ENCODE results near the gene SPIRE1.
"Not testable (repeated sequence)": the region's sequence is repeated elsewhere in the genome, so short reads cannot be mapped to it uniquely, and the experiment has no call there.

The SPIRE1 gene

GRCh38 chr18:12637393-12637792 lies 20.5 kb downstream of the SPIRE1 start:
- no peak overlapping the region for H3K27ac ChIP-seq
- TF ChIP-seq, protein P1, sequence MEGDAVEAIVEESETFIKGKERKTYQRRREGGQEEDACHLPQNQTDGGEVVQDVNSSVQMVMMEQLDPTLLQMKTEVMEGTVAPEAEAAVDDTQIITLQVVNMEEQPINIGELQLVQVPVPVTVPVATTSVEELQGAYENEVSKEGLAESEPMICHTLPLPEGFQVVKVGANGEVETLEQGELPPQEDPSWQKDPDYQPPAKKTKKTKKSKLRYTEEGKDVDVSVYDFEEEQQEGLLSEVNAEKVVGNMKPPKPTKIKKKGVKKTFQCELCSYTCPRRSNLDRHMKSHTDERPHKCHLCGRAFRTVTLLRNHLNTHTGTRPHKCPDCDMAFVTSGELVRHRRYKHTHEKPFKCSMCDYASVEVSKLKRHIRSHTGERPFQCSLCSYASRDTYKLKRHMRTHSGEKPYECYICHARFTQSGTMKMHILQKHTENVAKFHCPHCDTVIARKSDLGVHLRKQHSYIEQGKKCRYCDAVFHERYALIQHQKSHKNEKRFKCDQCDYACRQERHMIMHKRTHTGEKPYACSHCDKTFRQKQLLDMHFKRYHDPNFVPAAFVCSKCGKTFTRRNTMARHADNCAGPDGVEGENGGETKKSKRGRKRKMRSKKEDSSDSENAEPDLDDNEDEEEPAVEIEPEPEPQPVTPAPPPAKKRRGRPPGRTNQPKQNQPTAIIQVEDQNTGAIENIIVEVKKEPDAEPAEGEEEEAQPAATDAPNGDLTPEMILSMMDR (conservative IDR thresholded peaks at IDR 0.05), result no peak
- TF ChIP-seq ZFX (IDR thresholded peaks at IDR 0.05), result no peak

DNA sequence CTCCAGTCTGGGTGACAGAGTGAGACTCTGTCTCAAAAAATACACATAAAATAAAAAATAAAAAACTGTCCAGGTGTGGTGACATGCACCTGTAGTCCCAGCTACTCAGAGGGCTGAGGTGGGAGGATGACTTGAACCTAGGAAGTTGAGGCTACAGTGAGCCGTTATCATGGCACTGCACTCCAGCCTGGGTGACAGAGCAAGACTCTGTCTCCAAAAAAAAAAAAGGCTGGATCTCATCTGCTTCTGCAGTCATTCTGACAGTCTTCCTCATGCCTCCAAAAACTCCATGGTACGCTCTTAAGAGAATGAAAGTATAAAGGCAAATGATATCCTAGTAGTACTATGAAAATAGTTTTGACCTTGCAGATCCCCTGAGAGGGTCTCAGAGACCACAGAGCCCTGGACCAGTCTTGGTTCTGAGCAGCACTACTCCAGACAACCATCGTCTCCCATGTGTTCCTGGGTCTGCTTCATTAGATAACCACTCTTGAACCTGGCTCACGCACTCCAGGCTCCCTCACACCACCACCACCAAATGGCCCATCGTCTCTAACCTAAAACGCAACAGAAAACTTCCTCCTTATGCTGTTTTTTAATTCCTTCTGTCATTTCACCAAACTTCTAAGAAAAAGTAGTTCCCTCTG lies 26.0 kb downstream of the SPIRE1 start:
- no peak overlapping the region for H3K27ac ChIP-seq
- TF ChIP-seq ZFX (IDR thresholded peaks at IDR 0.05), result no peak
- TF ChIP-seq, protein P1 (conservative IDR thresholded peaks at IDR 0.05), result no peak

DNA sequence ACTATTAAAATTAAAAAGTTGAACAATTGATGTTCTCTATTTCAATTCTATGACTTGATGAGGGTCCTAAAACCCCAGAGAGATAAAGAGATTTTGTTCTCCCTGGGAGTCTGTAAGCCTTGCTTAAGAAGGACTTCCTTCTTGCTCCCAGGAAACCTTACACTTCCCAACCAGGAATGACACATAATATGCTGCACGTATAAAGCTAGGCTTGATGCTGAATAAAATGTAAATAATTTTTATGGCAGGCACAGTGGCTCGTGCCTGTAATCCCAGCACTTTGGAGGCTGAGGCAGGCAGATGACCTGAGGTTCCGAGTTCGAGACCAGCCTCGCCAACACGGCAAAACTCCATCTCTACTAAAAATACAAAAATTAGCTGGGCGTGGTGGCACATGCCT lies 27.8 kb downstream of the SPIRE1 start:
- H3K27ac ChIP-seq, result no peak overlapping the region
- TF ChIP-seq ZFX (IDR thresholded peaks at IDR 0.05), result no peak
- TF ChIP-seq, protein P1 (conservative IDR thresholded peaks at IDR 0.05), result no peak

- no peak for TF ChIP-seq ZFX (IDR thresholded peaks at IDR 0.05)
- TF ChIP-seq, protein P1 (conservative IDR thresholded peaks at IDR 0.05), result no peak
- H3K27ac ChIP-seq, result no peak overlapping the region
Observed at GRCh38 chr18:12628706-12629702, 28.9 kb downstream of the SPIRE1 start.

GRCh38 chr18:12627199-12627598 lies 30.7 kb downstream of the SPIRE1 start:
- not testable (repeated sequence) for H3K27ac ChIP-seq

DNA sequence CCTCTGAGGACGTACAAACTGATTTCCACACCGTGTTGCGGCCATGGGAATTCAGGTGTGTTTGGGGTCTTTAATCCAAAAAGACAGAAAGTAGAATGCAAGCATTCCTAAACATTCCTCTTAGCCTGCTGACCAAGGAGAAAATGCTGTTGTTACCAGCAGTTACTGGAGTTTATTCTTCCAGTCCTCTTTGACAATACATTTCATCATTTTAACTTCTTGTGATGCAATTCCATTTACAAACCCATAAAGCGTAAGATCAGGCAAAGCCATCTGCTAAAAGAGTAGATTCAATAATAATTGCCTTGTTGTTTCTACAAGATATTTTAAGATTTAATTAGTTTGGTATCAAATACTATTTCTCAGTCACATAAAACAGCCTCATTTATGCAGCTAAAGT lies 32.7 kb downstream of the SPIRE1 start:
- TF ChIP-seq, protein P1 (conservative IDR thresholded peaks at IDR 0.05), result no peak
- TF ChIP-seq ZFX (IDR thresholded peaks at IDR 0.05), result no peak
- H3K27ac ChIP-seq, result no peak overlapping the region

DNA sequence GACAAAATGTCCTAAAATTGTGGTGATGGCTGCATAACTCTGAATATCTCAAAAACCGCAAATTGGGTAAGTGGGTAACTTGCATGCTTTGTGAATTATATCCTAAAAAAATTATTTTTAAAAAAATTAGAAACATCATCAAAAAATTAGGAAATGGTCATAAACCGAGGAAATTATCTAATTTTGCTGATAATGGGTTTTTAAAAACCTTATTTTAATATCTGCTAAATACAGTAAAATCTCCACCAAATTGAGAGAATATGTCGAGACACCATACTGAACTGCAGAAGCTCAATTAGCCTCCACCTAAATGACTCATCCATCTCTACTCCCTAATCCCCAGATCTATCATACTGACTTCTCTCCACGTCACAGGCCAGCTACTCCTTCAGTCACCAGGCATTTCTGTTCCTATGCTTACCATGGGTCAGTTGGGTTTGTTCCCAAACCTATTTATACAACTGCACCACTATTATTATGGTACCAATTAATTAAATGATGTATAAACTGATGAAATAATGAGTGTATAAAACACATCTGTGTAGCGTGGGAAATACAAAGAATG lies 36.1 kb downstream of the SPIRE1 start:
- no peak overlapping the region for H3K27ac ChIP-seq
- TF ChIP-seq, protein P1 (conservative IDR thresholded peaks at IDR 0.05), result no peak
- TF ChIP-seq ZFX (IDR thresholded peaks at IDR 0.05), result no peak

Measured in C4-2B (cell line).